CD4-positive, alpha-beta T cell (primary cell): Measurements from ENCODE around the gene ELFN2. TPM values are rescaled to one million over a fixed set of nuclear protein-coding genes. Genes with fewer than 3 reads are reported as not detected.

Source experiments
- ATAC-seq: fragments of 200-7000 bp; cut with Tn5 transposase; one replicate; pipeline ENCODE4 v1.10.0; 2022; ENCODE audit warnings: mild to moderate bottlenecking; ENCODE audit not compliant: poor library complexity
- CTCF ChIA-PET: fragments of 350-600 bp; sonication (Branson Sonifier 250); formaldehyde crosslinking; loops from one replicate; lab custom pipeline; 2021; ENCODE audit warnings: antibody characterized with exemption, inconsistent platforms; lab: Charles Lee
- POLR2A ChIA-PET: fragments of 350-600 bp; sonication (Branson Sonifier 250); formaldehyde crosslinking; loops from one replicate; lab custom pipeline; 2021; ENCODE audit warnings: antibody characterized with exemption, inconsistent platforms; lab: Charles Lee
- DNase-seq, 14 experiments: peaks; one replicate each; pipeline ENCODE4 v3.0.0-alpha.2; 2013 to 2020; ENCODE audit warnings: mixed read lengths in 2 of 14
- H3K27ac ChIP-seq, 2 donors: one replicate each; pipeline versions ENCODE4 v1.5.1 to v1.7.0; 2013; ENCODE audit warnings: low read length in 2 of 2, low read depth in 1 of 2, mild to moderate bottlenecking in 1 of 2
- H3K27me3 ChIP-seq, 2 experiments: 1 replicate in 1 of 2; 2 replicates in 1 of 2; pipeline versions ENCODE4 v1.6.1 to v1.7.0; 2013; ENCODE audit warnings: low read length in 2 of 2, control low read depth in 1 of 2, mild to moderate bottlenecking in 1 of 2, moderate library complexity in 1 of 2; ENCODE audit not compliant: insufficient read depth in 2 of 2, control insufficient read depth in 1 of 2
- H3K36me3 ChIP-seq: one replicate; pipeline ENCODE4 v1.6.1; 2013; ENCODE audit warnings: low read length, control low read depth; ENCODE audit not compliant: insufficient read depth
- H3K4me1 ChIP-seq: one replicate; pipeline ENCODE4 v1.6.1; 2013; ENCODE audit warnings: low read length, control low read depth; ENCODE audit not compliant: insufficient read depth
- H3K4me3 ChIP-seq: one replicate; pipeline ENCODE4 v1.5.1; 2013; ENCODE audit warnings: mild to moderate bottlenecking, low read length, moderate library complexity
- H3K9me3 ChIP-seq, 2 experiments: 1 replicate in 1 of 2; 2 replicates in 1 of 2; pipeline versions ENCODE4 v1.6.1 to v1.7.0; 2013; ENCODE audit warnings: low read length in 2 of 2, mild to moderate bottlenecking in 2 of 2, control low read depth in 1 of 2, moderate library complexity in 1 of 2; ENCODE audit not compliant: control insufficient read depth in 1 of 2, insufficient read depth in 1 of 2
- H3K27ac Mint-ChIP-seq: one replicate; pipeline ENCODE4 v1.8.0; 2020; ENCODE audit warnings: mixed read lengths
- H3K27me3 Mint-ChIP-seq: one replicate; pipeline ENCODE4 v1.8.0; 2021; ENCODE audit warnings: mixed read lengths
- H3K36me3 Mint-ChIP-seq: one replicate; pipeline ENCODE4 v1.8.0; 2021; ENCODE audit warnings: low read depth, mixed read lengths
- H3K4me1 Mint-ChIP-seq: one replicate; pipeline ENCODE4 v1.8.0; 2021; ENCODE audit warnings: low read depth, mixed read lengths
- H3K4me3 Mint-ChIP-seq: one replicate; pipeline ENCODE4 v1.8.0; 2020; ENCODE audit warnings: mild to moderate bottlenecking, mixed read lengths
- H3K9me3 Mint-ChIP-seq: one replicate; pipeline ENCODE4 v1.8.0; 2020; ENCODE audit warnings: mixed read lengths
- intact Hi-C, 2 experiments: fragments of 100-400 bp; cut with DNase I in 1 of 2; cut with micrococcal nuclease in 1 of 2; formaldehyde crosslinking; loops; one replicate each; pipeline versions ENCODE4 v1.15.1 to v1.9.0; 2023 to 2025; cut with DNase I, micrococcal nuclease
- total RNA-seq, 174 experiments: library from RNA in 2 of 174; stranded (reverse) in 2 of 174; gene quantifications; one replicate each; pipeline ENCODE4 v1.2.3 and lab custom pipeline; 2021 to 2026
- TF ChIP-seq, protein P1 (sequence below): fragments of 200-600 bp; IDR thresholded peaks from one replicate; pipeline ENCODE4 v1.8.0; 2022; ENCODE audit warnings: antibody characterized with exemption, mild to moderate bottlenecking

The ELFN2 gene
- total RNA-seq, 2 experiments from 2014 or later, result 0.05 to 0.20 TPM

DNA sequence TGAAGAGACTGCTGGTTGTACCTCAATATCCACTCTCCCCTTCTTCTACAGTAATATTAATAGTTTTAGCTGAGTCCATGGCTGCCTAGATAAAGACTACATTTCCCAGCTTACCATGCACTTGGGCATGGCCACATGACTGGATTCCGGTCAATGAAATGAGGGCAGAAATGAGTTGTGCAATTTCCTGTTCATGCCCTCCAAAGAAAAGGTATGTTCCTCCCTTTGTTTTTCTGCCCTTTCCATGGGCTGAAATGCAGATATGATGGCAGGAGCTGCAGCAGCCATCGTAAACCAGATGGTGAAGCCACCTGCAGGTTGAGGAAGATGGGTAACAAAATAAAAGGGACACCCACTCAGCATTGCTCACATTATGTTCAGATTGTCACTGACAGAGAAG lies 15.3 kb upstream of the ELFN2 start:
- TF ChIP-seq, protein P1, sequence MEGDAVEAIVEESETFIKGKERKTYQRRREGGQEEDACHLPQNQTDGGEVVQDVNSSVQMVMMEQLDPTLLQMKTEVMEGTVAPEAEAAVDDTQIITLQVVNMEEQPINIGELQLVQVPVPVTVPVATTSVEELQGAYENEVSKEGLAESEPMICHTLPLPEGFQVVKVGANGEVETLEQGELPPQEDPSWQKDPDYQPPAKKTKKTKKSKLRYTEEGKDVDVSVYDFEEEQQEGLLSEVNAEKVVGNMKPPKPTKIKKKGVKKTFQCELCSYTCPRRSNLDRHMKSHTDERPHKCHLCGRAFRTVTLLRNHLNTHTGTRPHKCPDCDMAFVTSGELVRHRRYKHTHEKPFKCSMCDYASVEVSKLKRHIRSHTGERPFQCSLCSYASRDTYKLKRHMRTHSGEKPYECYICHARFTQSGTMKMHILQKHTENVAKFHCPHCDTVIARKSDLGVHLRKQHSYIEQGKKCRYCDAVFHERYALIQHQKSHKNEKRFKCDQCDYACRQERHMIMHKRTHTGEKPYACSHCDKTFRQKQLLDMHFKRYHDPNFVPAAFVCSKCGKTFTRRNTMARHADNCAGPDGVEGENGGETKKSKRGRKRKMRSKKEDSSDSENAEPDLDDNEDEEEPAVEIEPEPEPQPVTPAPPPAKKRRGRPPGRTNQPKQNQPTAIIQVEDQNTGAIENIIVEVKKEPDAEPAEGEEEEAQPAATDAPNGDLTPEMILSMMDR, result no peak
- H3K36me3 ChIP-seq, result no peaks in the 10 kb centered on the region
- DNase-seq (no peak), ATAC-seq (no peak)
- no peak overlapping the region for H3K27ac ChIP-seq
- H3K36me3 Mint-ChIP-seq, result no peaks in the 10 kb centered on the region
- no peaks in the 10 kb centered on the region for H3K27me3 ChIP-seq
- intact Hi-C loops, result no loop called here
- peaks cover 5% of the 10 kb centered on the region for H3K27me3 Mint-ChIP-seq
- peaks cover 0 to 8% of the 10 kb centered on the region in 2 experiments for H3K9me3 ChIP-seq
- H3K4me1 ChIP-seq, result no peaks in the 10 kb centered on the region
- POLR2A ChIA-PET, result no interaction called here
- no peak overlapping the region for H3K4me3 ChIP-seq
- no peaks in the 10 kb centered on the region for H3K9me3 Mint-ChIP-seq
- no peak overlapping the region for H3K27ac Mint-ChIP-seq
- H3K4me1 Mint-ChIP-seq, result no peaks in the 10 kb centered on the region
- CTCF ChIA-PET, result no interaction called here
- H3K4me3 Mint-ChIP-seq, result no peak overlapping the region

- ATAC-seq (no peak), DNase-seq (no peak)
- H3K27me3 ChIP-seq, result no peaks in the 10 kb centered on the region
- H3K36me3 ChIP-seq, result no peaks in the 10 kb centered on the region
- TF ChIP-seq, protein P1, result no peak
- Mint-ChIP-seq H3K9me3 (no peaks in the 10 kb centered on the region), H3K36me3 (no peaks in the 10 kb centered on the region), H3K4me1 (no peaks in the 10 kb centered on the region), H3K27me3 (peaks cover 5% of the 10 kb centered on the region), H3K27ac (no peak overlapping the region), H3K4me3 (no peak overlapping the region)
- intact Hi-C loops, result no loop called here
- CTCF ChIA-PET, result no interaction called here
- H3K9me3 ChIP-seq, result peaks cover 0 to 8% of the 10 kb centered on the region in 2 experiments
- no peaks in the 10 kb centered on the region for H3K4me1 ChIP-seq
- H3K4me3 ChIP-seq, result no peak overlapping the region
- H3K27ac ChIP-seq, result no peak overlapping the region
- POLR2A ChIA-PET, result no interaction called here
Measured at GRCh38 chr22:37442135-37442534, 14.9 kb upstream of the ELFN2 start.

GRCh38 chr22:37440875-37441274 lies 13.6 kb upstream of the ELFN2 start:
- intact Hi-C loops, result no loop called here
- ChIA-PET CTCF (interaction anchor here (0.6 kb wide), 1 partner anchor 98 kb away, joined by 3 read pairs; no protein-coding TSS in a partner anchor), POLR2A (no interaction called here)

More at GRCh38 chr22:37440875-37441274, 13.6 kb upstream of the ELFN2 start:
- Histone ChIP-seq H3K9me3 (peaks cover 0 to 8% of the 10 kb centered on the region in 2 experiments), H3K27me3 (no peaks in the 10 kb centered on the region), H3K4me1 (no peaks in the 10 kb centered on the region), H3K27ac (no peak overlapping the region), H3K4me3 (no peak overlapping the region), H3K36me3 (no peaks in the 10 kb centered on the region)
- no peaks in the 10 kb centered on the region for H3K9me3 Mint-ChIP-seq
- H3K4me1 Mint-ChIP-seq, result no peaks in the 10 kb centered on the region
- H3K4me3 Mint-ChIP-seq, result no peak overlapping the region
- TF ChIP-seq, protein P1, result no peak
- H3K27me3 Mint-ChIP-seq, result peaks cover 5% of the 10 kb centered on the region
- ATAC-seq, result no peak
- DNase-seq, result no peak
- no peak overlapping the region for H3K27ac Mint-ChIP-seq
- no peaks in the 10 kb centered on the region for H3K36me3 Mint-ChIP-seq
